K562 (cell line): ENCODE data around the gene PLCG2. TPM values are rescaled to one million over a fixed set of nuclear protein-coding genes. Genes with fewer than 3 reads are reported as not detected.

Experiments used
- ATAC-seq: fragments of 200-7000 bp; cut with Tn5 transposase; 3 replicates; pipeline ENCODE4 v1.9.1; 2020; ENCODE audit warnings: moderate library complexity
- BruUV-seq: library from RNA; stranded (reverse); fragments of 400-500 nt; replicated peaks from 2 replicates; lab custom pipeline; 2021; lab: Mats Ljungman, UMichigan
- CTCF ChIA-PET: fragments of 300-600 bp; formaldehyde crosslinking; extraction: SDS; loops from one replicate; lab custom pipeline; 2021; ENCODE audit warnings: low intra/inter-chr PET ratio; lab: Yijun Ruan, JAX
- POLR2A ChIA-PET: fragments of 300-600, 350-650 bp; sonication (Branson Sonifier 250); formaldehyde crosslinking; extraction: SDS; loops from one replicate; lab custom pipeline; 2021; ENCODE audit warnings: antibody characterized with exemption, inconsistent platforms; lab: Yijun Ruan, JAX
- DNase-seq, 4 experiments: peaks; one replicate each; pipeline versions ENCODE4 v3.0.0 to v3.0.0-alpha.2; 2011 to 2018; ENCODE audit warnings: low spot score in 3 of 4, mixed read lengths in 3 of 4; ENCODE audit errors: extremely low read depth in 1 of 4
- FAIRE-seq: peaks from 2 replicates; lab custom pipeline; 2011; peaks lifted over from hg19 to GRCh38; lab: Jason Lieb, UNC
- H2AFZ ChIP-seq: 2 replicates; pipeline ENCODE4 v1.6.0; 2011; ENCODE audit warnings: low read depth, low read length, control low read depth, inconsistent platforms
- H3K27ac ChIP-seq: fragments of 200-600 bp; 3 replicates; pipeline ENCODE4 v1.8.0; 2011; ENCODE audit warnings: low read depth, mild to moderate bottlenecking, control low read depth, inconsistent platforms, low read length, moderate library complexity, mixed read lengths; ENCODE audit errors: extremely low read depth
- H3K27me3 ChIP-seq, 2 experiments: fragments of 300-600 bp in 1 of 2; 2 replicates in 1 of 2; 3 replicates in 1 of 2; pipeline versions ENCODE4 v1.6.0 to v1.8.0; 2011; ENCODE audit warnings: inconsistent platforms in 2 of 2, low read length in 2 of 2, mild to moderate bottlenecking in 1 of 2, mixed read lengths in 1 of 2, moderate library complexity in 1 of 2; ENCODE audit not compliant: control insufficient read depth in 2 of 2, insufficient read depth in 2 of 2
- H3K36me3 ChIP-seq: fragments of 300-600 bp; 3 replicates; pipeline ENCODE4 v1.8.0; 2011; ENCODE audit warnings: mild to moderate bottlenecking, low read length, inconsistent platforms; ENCODE audit not compliant: control insufficient read depth, insufficient read depth
- H3K4me1 ChIP-seq, 2 experiments: fragments of 200-600 bp in 1 of 2; replicated peaks in 1 of 2; 2 replicates in 1 of 2; 3 replicates in 1 of 2; pipeline versions ENCODE4 v1.5.1 to v1.8.0; 2011; ENCODE audit warnings: inconsistent platforms in 2 of 2, low read length in 2 of 2, mild to moderate bottlenecking in 1 of 2, mixed read lengths in 1 of 2, moderate library complexity in 1 of 2; ENCODE audit not compliant: control insufficient read depth in 2 of 2, insufficient read depth in 2 of 2
- H3K4me2 ChIP-seq: 2 replicates; pipeline ENCODE4 v1.6.1; 2011; ENCODE audit warnings: low read length, control low read depth, inconsistent platforms, mixed read lengths; ENCODE audit not compliant: insufficient read depth
- H3K4me3 ChIP-seq: fragments of 200-600 bp; sonication (generic), shearing (Covaris generic); 2 replicates; pipeline ENCODE4 v1.5.1; 2016; ENCODE audit warnings: control low read depth, inconsistent platforms
- H3K79me2 ChIP-seq: fragments of 200-600 bp; 3 replicates; pipeline ENCODE4 v1.8.0; 2011; ENCODE audit warnings: low read length, inconsistent platforms; ENCODE audit not compliant: control insufficient read depth, insufficient read depth
- H3K9ac ChIP-seq, 2 experiments: 2 replicates each; pipeline versions ENCODE4 v1.6.0 to v1.6.1; 2011; ENCODE audit warnings: low read depth in 2 of 2, low read length in 2 of 2, control low read depth in 1 of 2, inconsistent platforms in 1 of 2, mild to moderate bottlenecking in 1 of 2, mixed read lengths in 1 of 2; ENCODE audit not compliant: insufficient read depth in 1 of 2
- H3K9me1 ChIP-seq: one replicate; pipeline ENCODE4 v1.6.0; 2011; ENCODE audit warnings: inconsistent platforms, mild to moderate bottlenecking, low read length, moderate library complexity; ENCODE audit not compliant: control insufficient read depth, insufficient read depth
- H3K9me3 ChIP-seq: replicated peaks from 2 replicates; pipeline ENCODE4 v1.5.1; 2011; ENCODE audit warnings: low read depth, low read length, inconsistent platforms; ENCODE audit not compliant: control insufficient read depth, insufficient read depth
- H4K20me1 ChIP-seq: replicated peaks from 2 replicates; pipeline ENCODE4 v1.6.1; 2011; ENCODE audit warnings: low read length, inconsistent platforms, mixed read lengths; ENCODE audit not compliant: control insufficient read depth, insufficient read depth
- AFF1 ChIP-seq, 2 experiments: fragments of 450-650 bp; IDR thresholded peaks; 2 replicates each; pipeline ENCODE4 v1.6.1; 2018; ENCODE audit warnings: mild to moderate bottlenecking in 2 of 2, low read depth in 1 of 2; ENCODE audit not compliant: partially characterized antibody in 2 of 2
- ARNT ChIP-seq, 2 experiments: fragments of 450-650 bp; IDR thresholded peaks; 2 replicates each; pipeline ENCODE4 v1.6.1; 2016; ENCODE audit warnings: mild to moderate bottlenecking in 1 of 2
- ATF1 ChIP-seq, 2 experiments: fragments of 450-650 bp in 1 of 2; IDR thresholded peaks; 2 replicates each; pipeline ENCODE4 v1.6.1; 2016; ENCODE audit warnings: missing compliant biosample characterization in 1 of 2, missing genetic modification characterization in 1 of 2
- C11orf30 ChIP-seq: fragments of 450-650 bp; IDR thresholded peaks from 2 replicates; pipeline ENCODE4 v1.6.1; 2016; ENCODE audit warnings: low read depth, mild to moderate bottlenecking
- CEBPB ChIP-seq: fragments of 450-650 bp; IDR thresholded peaks from 2 replicates; pipeline ENCODE4 v1.6.1; 2016; ENCODE audit warnings: missing genetic modification characterization, missing compliant biosample characterization
- HDAC8 ChIP-seq: fragments of 450-650 bp; IDR thresholded peaks from 2 replicates; pipeline ENCODE4 v1.6.1; 2016; ENCODE audit warnings: mild to moderate bottlenecking, missing genetic modification characterization, moderate library complexity, missing compliant biosample characterization
- KLF10 ChIP-seq: fragments of 250-450 bp; sonication (Bioruptor Pico); IDR thresholded peaks from 2 replicates; pipeline ENCODE4 v1.6.1; 2021; ENCODE audit warnings: matching md5 sums
- NFYB ChIP-seq: IDR thresholded peaks from 2 replicates; pipeline ENCODE4 v1.6.1; 2011; ENCODE audit warnings: mild to moderate bottlenecking, moderate library complexity; ENCODE audit not compliant: insufficient read length; ENCODE audit errors: extremely low read depth
- ZNF445 ChIP-seq: fragments of 250-450 bp; sonication (Bioruptor Pico); IDR thresholded peaks from 2 replicates; pipeline ENCODE4 v1.4.0; 2020; ENCODE audit warnings: low read depth, mild to moderate bottlenecking, moderate library complexity
- ZNF561 ChIP-seq: fragments of 450-650 bp; formaldehyde crosslinking; conservative IDR thresholded peaks from 2 replicates; pipeline ENCODE4 v1.4.0; 2020; ENCODE audit warnings: mild to moderate bottlenecking, moderate library complexity
- WGBS: fragments of 100-300 bp; shearing (Covaris generic); methylation state at CpG from one replicate; pipeline ENCODE4 v1.1.6; 2016; ENCODE audit warnings: low coverage, mixed read lengths; ENCODE audit not compliant: insufficient coverage; ENCODE audit errors: missing lambda C conversion rate; 5-methylcytosine and 5-hydroxymethylcytosine counted together
- in situ Hi-C: fragments of 300-500 bp; cut with MboI; formaldehyde crosslinking; loops from 4 replicates; pipeline ENCODE4 v1.15.0; 2018; ENCODE audit warnings: inconsistent platforms, mixed read lengths
- intact Hi-C: fragments of 100-400 bp; cut with micrococcal nuclease; formaldehyde crosslinking; loops from 2 replicates; pipeline ENCODE4 v1.14.2; 2022
- polyA plus RNA-seq, 8 experiments: library from polyadenylated mRNA; depleted of rRNA in 4 of 8; stranded (reverse) in 5 of 8; unstranded in 3 of 8; fragments of >200 nt; fragmentation: Nextera tagmentation in 2 of 8; fragmentation: Illumina TruSeq in 1 of 8; extraction: Ambion mirVana in 2 of 8; extraction: Trizol in 1 of 8; gene quantifications; 2 replicates each; pipeline versions ENCODE4 v1.2.1 to v1.2.3, GENCODE V29; 2011 to 2014; ENCODE audit warnings: inconsistent platforms in 1 of 8, missing spikeins in 1 of 8
- total RNA-seq, 7 experiments: library from RNA; depleted of rRNA in 6 of 7; stranded (reverse); fragments of >200 nt in 6 of 7; fragmentation: Illumina TruSeq in 2 of 7; extraction: Trizol in 2 of 7; gene quantifications; 2 replicates each; pipeline versions ENCODE4 v1.2.1 to v1.2.3, GENCODE V29; 2011 to 2021; ENCODE audit warnings: low replicate concordance in 1 of 7

PLCG2 gene
- total and polyA plus RNA-seq, 9 of the 15 experiments (the other 6 are each of a cell fraction or from before 2014, with no cell fraction given): 0.94 to 7.1 (median 3.1) TPM

DNA sequence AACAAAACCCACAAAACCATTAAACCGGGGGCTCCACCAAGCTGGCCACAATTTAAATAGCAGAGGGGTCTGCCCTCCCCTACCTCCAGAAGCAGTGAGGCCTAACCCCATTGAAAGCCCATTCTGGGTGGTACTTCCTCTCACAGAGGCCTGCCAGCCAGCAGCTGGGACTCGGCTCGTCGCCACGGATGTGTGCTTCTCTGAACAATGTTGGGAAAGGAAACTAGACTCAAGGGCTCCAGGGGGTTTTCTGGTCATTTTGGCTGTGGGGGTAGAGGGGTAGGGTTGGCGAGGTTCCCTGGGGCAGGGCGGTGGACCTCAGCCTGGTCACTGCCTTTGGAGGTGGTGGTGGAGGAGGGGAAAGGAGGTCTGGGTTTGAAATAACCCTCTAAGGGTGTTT, 4.7 kb upstream of the PLCG2 start:
- peaks cover 0 to 7% of the 10 kb centered on the region in 2 experiments; a peak in 2 of 5 replicates for H3K4me1 ChIP-seq
- H3K36me3 ChIP-seq: no peaks in the 10 kb centered on the region
- H3K79me2 ChIP-seq: no peaks in the 10 kb centered on the region
- ChIA-PET CTCF (no interaction called here), POLR2A (interaction anchor here (0.6 to 1.6 kb wide), 4 partner anchors 9 to 453 kb away, joined by 3 to 4 read pairs (median 3); no protein-coding TSS in a partner anchor)
- H3K27me3 ChIP-seq: peaks cover 30 to 35% of the 10 kb centered on the region in 2 experiments
- no peak overlapping the region for H3K27ac ChIP-seq
- H4K20me1 ChIP-seq: 0 out of 2 replicates have a peak, but pooled peaks cover 5% of the 10 kb centered on the region
- H2AFZ ChIP-seq: no peak overlapping the region
- in situ Hi-C loops: no loop called here
- H3K9ac ChIP-seq: no peak overlapping the region
- ATAC-seq (no peak), FAIRE-seq (no peak), DNase-seq (no peak)
- 0 out of 2 replicates have a peak, but pooled peaks cover 3% of the 10 kb centered on the region for H3K9me3 ChIP-seq
- H3K4me2 ChIP-seq: no peak overlapping the region
- TF ChIP-seq ARNT (IDR thresholded peaks at IDR 0.05) (no peak), HDAC8 (tag) (no peak), ZNF561 (CRISPR knock-in tag) (no peak), AFF1 (IDR thresholded peaks at IDR 0.05; ENCODE audit: low read depth in 1 of 2, partially characterized antibody in 2 of 2) (no peak), CEBPB (tag) (no peak), NFYB (no peak), ZNF445 (CRISPR knock-in tag) (no peak), ATF1 (CRISPR knock-in tag; IDR thresholded peaks at IDR 0.05) (no peak), ATF1 (tag; IDR thresholded peaks at IDR 0.05) (no peak), C11orf30 (no peak), KLF10 (CRISPR knock-in tag) (no peak)
- intact Hi-C loops: no loop called here
- no peak overlapping the region for H3K4me3 ChIP-seq
- 10% methylated on average over 7 of the region's 7 CpGs for WGBS
- H3K9me1 ChIP-seq: no peaks in the 10 kb centered on the region
- BruUV-seq: no TSS peak
